GM19351 (cell line): ENCODE data around the gene TUFT1.
"Not testable (repeated sequence)": the region's sequence is repeated elsewhere in the genome, so short reads cannot be mapped to it uniquely, and the experiment has no call there.

Experiments used
- ATAC-seq: cut with Tn5 transposase; IDR thresholded peaks from one replicate; pipeline ENCODE4 v1.9.1; 2021; ENCODE audit warnings: mild to moderate bottlenecking, moderate library complexity; ENCODE audit not compliant: unreplicated experiment

TUFT1 gene

DNA sequence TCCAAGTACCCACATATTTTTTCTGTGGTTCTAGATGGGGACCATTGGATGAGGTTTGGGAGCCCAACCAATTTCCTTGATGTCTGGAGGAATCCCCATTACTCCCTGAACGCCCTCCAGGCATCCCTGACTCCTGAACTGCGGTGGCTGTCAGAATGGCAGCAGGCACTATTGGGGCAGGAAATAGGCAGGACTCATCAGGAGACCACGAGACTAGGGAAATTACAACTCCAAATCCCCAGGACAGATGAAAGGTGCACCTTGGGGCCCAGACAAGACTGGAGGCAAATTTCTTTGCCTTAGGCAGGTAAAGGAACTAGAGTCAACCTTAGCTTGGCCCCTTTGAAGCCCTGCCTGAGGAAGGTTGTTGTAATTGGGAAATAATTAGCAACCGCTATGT lies 27.8 kb upstream of the TUFT1 start:
- no peak for ATAC-seq

DNA sequence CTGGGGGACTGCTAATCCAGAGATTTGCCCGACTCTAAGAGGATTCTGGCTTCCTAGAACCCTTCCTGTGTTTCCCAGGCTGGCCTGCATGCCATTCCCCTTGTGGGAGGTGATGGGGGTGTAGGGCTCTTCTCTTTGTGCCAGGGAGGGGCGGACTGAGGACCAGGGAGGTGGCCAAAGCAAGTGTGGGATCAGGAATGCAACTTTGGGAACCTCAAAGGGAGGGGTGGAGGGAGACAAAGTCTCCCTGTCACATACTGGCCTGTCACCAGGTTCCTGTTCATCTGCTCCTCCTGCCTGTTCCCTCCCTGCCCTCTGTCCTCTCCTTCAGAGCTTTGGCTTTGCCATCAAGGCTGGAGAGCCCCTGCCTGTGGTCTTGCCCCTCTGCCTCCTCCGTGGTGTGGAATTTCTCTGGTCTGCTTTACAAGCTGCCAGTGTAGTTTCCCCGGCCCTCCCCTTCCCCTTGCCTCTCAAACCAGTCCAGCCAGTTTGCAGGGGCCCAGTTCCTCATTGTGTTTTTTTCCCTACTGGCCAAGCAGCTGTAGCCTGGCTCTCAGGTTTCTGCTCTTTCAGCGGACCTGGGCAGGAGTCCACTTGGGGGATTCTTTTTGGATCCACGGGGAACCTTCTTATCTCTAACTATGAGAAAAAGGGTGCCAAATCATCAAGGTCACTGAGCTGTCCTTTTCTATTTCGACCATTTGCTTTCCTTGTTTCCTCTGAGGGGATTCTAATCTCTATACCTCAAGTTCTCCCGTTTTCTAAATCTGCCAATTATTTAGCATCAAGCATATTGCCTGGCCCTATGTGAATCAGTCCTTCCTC lies 27.1 kb upstream of the TUFT1 start:
- ATAC-seq: no peak

DNA sequence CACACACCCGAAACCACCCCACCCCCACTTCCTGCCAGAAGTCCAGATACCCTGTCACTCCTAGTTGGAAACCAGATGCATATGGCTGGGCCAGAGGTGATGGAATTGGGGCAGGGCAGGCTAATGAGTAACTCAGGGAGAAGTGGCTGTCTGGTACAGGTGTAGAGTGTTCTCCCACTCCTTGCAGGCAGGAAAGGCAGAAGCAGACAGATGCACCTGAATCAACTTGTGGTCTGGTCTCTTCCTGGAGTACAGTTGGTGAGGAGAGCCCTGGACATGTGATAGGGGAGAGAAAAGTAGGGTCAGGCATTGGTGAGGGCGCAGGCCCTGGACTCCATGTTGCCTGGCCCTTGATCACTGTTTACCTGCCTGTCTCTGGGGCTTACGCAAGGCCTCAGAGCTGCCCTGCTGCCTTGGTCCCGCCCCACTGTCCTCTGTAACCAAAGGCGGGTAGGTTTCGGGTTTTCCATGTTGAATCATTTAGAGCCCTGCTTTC lies 26.4 kb upstream of the TUFT1 start:
- no peak for ATAC-seq

DNA sequence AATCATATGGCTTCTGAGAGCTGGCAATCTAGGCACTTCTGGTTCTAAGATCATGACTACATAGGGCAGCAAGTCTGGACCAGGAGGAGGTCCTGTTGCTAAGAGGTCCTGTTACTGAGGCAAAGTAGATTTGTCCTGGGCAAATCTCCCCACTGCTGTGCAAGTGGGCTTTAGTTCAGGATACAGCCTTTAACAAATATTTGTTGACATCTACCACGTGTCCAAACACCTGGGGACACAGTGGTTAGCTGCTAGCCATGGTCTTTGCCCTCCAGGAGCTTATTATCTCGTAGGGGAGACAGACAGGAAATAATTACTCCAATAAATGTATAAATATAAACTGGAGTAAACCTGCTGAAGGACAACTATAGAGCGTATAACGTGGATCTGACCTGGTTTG lies 25.7 kb upstream of the TUFT1 start:
- ATAC-seq: no peak

DNA sequence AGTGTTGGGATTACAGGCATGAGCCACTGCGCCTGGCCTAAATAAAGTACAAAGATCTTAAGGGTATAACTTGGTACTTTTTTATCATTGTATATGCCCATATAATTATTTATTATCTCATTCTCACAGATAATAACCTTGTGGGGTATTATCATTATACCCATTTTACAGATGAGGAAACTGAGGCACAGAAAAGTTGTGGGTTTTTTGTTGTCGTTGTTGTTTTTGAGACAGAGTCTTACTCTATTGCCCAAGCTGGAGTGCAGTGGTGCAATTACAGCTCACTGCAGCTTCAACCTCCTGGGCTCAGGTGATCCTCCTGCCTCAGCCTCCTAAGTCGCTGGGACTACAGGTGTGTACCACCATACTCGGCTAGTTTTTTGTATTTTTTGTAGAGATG lies 24.8 kb upstream of the TUFT1 start:
- no peak for ATAC-seq

DNA sequence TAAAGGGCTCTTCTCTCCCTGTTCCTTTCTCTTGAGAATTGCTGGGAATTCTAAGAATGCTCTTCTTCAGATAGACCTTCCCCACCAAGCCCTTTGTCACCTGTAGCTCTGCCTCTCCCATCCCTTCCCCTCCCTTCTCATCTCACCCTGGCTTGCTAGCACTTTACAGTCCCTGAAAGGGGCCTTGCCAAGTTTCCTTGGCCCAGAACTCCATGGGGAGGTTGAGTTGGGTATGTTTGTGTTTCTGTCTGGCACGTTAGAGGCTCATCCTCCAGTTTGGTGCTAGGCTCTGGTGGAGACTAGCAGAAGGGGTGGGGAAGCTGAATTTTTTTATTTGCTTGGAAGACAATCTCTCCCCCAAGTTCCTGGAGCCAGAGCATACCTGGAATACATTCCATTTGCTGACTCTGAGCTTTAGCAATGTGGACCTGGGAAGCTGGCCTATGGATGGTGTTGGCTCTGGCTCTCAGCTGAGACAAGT lies 24.0 kb upstream of the TUFT1 start:
- no peak for ATAC-seq

DNA sequence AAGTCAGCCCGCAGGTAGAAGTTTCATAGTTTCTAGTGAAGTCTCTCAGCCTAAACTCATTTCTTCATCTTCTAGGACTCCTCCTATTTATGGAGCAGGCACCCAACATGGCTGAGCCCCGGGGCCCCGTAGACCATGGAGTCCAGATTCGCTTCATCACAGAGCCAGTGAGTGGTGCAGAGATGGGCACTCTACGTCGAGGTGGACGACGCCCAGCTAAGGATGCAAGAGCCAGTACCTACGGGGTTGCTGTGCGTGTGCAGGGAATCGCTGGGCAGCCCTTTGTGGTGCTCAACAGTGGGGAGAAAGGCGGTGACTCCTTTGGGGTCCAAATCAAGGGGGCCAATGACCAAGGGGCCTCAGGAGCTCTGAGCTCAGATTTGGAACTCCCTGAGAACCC lies 21.7 kb upstream of the TUFT1 start:
- no peak for ATAC-seq

DNA sequence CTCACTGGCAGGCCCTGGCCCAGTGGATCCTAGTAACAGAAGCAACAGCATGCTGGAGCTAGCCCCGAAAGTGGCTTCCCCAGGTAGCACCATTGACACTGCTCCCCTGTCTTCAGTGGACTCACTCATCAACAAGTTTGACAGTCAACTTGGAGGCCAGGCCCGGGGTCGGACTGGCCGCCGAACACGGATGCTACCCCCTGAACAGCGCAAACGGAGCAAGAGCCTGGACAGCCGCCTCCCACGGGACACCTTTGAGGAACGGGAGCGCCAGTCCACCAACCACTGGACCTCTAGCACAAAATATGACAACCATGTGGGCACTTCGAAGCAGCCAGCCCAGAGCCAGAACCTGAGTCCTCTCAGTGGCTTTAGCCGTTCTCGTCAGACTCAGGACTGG lies 21.2 kb upstream of the TUFT1 start:
- no peak for ATAC-seq

DNA sequence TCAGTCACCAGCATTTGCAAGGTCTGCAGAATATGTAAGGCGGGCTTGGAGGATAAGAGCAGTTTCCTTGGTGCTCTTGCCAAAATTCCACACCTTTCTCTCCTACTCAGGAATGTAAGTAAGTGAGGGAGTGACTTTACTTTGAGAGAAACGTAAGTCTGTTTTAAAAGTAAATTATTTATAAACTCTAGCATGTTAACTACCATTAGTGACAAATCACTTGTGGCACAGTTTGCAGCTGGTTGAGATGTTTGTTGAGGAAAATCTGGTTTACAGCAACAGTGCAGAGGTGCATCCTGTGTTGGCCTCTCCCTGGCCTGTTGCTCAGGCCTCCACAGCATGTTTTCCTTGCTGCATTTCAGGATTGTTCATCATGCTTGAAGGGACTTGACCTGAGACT lies 20.4 kb upstream of the TUFT1 start:
- ATAC-seq: no peak

DNA sequence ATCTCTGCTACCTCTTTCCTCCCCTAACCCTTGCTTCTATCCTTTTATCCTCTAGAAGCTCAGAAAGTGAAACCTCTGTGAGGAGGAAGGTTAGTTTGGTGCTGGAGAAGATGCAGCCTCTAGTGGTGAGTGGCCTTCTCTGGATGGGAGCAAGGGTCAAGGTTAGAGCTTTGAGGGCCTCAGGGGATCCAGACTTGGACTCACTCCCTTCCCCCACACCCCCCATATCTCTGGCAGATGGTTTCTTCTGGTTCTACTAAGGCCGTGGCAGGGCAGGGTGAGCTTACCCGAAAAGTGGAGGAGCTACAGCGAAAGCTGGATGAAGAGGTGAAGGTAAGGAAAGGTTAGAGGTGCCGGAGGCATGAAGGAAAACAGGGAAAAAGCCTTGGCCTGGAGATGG lies 19.8 kb upstream of the TUFT1 start:
- ATAC-seq: no peak

DNA sequence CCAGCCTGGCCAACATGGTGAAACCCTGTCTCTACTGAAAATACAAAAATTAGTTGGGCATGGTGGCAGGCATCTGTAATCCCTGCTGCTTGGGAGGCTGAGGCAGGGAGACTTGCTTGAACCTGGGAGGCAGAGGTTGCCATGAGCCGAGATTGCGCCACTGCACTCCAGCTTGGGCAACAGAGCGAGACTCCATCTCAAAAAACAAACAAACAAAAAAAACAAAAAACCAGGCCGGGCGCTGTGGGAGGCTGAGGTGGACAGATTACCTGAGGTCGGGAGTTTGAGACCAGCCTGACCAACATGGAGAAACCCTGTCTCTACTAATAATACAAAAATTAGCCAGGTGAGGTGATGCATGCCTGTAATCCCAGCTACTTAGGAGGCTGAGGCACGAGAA lies 17.7 kb upstream of the TUFT1 start:
- ATAC-seq: not testable (repeated sequence)

DNA sequence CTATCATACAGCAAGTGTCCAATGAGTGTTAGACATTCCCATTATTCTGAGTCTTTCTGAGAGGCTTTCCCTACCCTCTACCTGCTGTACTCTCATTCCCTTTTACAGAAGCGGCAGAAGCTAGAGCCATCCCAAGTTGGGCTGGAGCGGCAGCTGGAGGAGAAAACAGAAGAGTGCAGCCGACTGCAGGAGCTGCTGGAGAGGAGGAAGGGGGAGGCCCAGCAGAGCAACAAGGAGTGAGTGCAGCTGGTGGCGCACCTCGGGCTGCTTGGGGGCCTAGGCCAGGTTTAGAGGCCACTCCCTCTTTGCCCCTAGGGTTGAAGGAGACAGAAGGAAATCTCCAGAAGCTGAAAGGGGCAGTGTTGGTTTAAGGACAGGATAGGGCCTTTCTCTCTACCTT lies 16.8 kb upstream of the TUFT1 start:
- no peak for ATAC-seq

DNA sequence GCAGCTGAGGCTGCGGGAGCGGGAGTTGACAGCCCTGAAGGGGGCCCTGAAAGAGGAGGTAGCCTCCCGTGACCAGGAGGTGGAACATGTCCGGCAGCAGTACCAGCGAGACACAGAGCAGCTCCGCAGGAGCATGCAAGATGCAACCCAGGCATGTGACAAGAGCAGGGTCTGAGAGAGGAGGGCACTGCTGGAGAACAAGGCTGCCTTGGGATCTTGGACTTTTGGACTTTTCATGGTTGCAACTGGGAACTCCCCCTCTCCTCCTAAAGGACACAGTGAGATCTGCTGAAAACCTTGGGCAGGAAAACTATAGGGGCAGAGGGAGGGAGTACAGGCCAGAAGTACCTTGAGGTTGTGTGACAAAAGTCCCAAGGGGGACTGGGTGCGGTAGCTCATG lies 15.4 kb upstream of the TUFT1 start:
- no peak for ATAC-seq

DNA sequence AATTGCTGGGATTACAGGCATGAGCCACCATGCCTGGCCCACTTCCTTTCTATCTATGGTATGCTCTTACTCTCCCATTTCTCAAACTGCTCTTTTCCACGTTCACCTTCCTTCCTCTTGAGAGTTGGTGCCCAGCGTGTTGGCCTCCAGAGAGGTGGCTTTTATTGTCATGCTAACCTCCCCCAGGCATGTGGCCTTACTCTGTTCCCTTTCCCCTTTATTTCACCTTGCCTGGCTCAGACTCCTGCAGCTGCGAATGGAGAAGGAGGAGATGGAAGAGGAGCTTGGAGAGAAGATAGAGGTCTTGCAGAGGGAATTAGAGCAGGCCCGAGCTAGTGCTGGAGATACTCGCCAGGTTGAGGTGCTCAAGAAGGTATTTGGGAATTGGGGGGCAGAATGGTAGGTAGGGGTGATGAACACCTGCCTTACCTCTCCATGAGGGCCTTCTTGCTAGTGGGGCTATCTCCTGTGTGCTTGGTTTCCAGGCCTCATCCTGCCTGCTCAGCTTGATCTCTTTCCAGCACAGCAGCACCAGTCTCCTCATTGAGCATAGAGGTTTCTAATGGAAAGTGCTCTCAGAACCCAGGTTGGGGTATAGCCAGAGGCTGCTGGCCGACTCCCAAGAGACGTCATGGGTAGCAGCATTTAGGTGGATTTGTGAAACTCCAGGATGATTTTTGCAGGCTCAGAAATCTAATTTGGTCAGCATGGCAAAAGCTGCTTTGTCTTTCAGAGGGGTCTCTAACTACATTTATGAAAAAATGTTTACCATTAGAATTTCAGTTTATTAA lies 13.2 kb upstream of the TUFT1 start:
- ATAC-seq: no peak

DNA sequence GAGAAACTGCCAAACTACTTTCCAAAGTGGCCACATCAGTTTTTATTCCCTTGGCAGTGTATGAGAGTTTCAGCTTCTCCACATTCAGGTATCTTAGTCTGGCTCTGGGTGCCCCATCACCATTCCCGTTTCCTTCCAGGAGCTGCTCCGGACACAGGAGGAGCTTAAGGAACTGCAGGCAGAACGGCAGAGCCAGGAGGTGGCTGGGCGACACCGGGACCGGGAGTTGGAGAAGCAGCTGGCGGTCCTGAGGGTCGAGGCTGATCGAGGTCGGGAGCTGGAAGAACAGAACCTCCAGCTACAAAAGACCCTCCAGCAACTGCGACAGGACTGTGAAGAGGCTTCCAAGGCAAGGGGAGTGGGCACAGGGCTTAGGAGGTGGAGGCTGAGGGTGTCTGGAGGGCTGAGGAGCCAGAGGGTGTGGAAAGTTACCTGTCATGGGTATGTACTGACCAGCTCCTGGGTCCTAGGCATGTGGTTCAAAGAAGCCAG lies 10.9 kb upstream of the TUFT1 start:
- ATAC-seq: no peak

DNA sequence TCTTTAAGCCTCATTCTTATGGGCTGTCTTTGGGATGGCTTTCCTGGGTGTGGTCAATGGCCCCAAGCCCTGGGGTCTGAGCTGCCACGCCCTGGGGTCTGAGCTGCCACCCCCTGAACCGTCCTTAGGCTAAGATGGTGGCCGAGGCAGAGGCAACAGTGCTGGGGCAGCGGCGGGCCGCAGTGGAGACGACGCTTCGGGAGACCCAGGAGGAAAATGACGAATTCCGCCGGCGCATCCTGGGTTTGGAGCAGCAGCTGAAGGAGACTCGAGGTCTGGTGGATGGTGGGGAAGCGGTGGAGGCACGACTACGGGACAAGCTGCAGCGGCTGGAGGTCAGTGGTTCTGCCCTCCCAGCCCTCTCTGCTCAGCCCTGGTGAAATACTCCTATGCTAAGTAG lies 10.3 kb upstream of the TUFT1 start:
- no peak for ATAC-seq

DNA sequence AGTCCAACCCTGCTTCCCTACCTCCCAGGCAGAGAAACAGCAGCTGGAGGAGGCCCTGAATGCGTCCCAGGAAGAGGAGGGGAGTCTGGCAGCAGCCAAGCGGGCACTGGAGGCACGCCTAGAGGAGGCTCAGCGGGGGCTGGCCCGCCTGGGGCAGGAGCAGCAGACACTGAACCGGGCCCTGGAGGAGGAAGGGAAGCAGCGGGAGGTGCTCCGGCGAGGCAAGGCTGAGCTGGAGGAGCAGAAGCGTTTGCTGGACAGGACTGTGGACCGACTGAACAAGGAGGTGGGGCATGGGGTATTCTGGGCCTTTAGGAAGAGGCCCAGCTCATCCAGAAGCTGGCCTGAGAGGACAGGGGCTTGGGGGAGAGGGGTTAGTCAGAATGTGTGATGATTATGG lies 9.6 kb upstream of the TUFT1 start:
- ATAC-seq: no peak

DNA sequence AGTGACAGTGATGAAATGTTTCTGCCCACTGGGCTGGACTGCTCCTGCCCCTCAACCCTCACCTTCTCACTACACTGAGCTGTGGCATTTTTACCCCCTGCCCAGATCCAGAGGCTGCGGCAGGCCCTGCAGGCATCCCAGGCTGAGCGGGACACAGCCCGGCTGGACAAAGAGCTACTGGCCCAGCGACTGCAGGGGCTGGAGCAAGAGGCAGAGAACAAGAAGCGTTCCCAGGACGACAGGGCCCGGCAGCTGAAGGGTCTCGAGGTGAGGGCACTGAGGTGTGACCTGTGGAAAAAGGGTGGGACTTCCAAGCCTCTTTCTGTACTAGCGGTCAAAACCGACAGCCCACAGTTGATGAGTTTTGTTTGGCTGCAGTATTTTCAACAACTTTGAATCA lies 6.2 kb upstream of the TUFT1 start:
- ATAC-seq: no peak

DNA sequence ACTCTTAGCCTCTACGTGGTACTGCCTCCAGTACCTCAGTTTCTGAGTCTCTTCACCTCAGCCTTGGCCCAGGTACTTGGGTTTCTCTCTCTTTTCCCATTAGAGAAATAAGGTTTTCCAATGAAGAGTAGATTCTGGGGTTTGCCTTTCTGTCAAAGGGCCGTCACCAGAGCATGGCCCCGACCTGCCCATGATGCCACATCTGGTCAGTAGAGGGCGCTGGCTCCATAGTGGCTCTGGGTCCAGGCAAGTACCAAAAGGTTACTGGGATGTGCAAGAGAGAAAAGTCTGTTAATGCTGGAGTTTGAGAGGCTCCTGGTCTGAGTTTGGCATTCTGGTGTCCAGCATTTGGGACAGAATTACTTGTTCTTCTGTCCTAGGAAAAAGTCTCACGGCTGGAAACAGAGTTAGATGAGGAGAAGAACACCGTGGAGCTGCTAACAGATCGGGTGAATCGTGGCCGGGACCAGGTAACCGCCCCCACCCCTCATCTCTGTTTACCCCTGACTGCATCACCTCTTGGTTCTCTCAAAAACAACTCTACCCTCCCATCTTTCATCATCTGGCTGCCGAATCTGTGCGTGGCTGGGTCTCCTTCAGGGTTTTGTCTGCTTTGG lies 5.3 kb upstream of the TUFT1 start:
- ATAC-seq: no peak

DNA sequence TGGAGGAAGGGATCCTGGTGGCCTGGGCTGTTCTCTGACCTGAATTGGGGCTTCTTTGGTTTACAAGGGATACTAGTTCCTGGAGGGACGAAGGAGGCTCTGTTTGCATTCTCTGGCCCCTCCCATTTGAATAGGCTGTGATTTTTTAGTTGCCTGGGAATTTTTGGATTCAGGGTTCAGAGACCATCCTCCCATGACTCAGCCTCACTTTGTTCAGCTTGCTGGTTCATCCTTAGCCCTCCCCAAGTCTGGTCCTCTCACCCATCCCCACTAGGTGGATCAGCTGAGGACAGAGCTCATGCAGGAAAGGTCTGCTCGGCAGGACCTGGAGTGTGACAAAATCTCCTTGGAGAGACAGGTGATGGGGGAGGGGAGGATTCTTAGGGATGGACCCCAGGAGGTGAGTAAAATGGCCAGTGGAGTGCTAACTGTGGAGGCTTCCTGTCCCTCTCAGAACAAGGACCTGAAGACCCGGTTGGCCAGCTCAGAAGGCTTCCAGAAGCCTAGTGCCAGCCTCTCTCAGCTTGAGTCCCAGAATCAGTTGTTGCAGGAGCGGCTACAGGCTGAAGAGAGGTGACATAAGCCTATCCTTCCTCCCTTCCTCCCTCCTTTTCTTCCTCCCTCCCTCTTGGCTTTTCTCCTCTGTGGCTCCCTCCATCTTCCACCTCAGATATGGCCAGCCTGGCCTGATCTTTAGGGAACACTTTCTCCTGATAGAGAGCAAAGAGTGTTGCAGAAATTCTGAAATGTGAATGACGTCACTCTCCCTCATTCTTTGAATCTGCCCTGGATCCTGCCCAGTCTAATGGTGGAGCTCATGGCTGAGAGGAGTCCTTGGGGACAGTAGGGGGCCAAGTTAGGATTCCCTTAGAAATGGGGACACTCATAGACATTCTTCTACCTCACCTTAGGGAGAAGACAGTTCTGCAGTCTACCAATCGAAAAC lies 4.5 kb upstream of the TUFT1 start:
- no peak for ATAC-seq
